GM18870 (cell line): ENCODE results near the gene FAM32A.
A peak's percentile ranks its signal among the peaks of the same experiment; 100 is the strongest.
"Not testable (repeated sequence)": the region's sequence is repeated elsewhere in the genome, so short reads cannot be mapped to it uniquely, and the experiment has no call there.

Source experiments
- ATAC-seq: cut with Tn5 transposase; IDR thresholded peaks from one replicate; pipeline ENCODE4 v1.9.1; 2021; ENCODE audit warnings: moderate library complexity; ENCODE audit not compliant: unreplicated experiment

Gene FAM32A

GRCh38 chr19:16161840-16162239 is 23.4 kb upstream of the FAM32A start:
- no peak for ATAC-seq

GRCh38 chr19:16164222-16164890 is 20.9 kb upstream of the FAM32A start:
- ATAC-seq = no peak

- no peak for ATAC-seq
Observed at GRCh38 chr19:16166417-16166816, 18.8 kb upstream of the FAM32A start.

GRCh38 chr19:16167055-16167454 is 18.2 kb upstream of the FAM32A start:
- no peak for ATAC-seq

- no peak for ATAC-seq
Observed at GRCh38 chr19:16168465-16169081, 16.6 kb upstream of the FAM32A start.

- no peak for ATAC-seq
Observed at GRCh38 chr19:16170134-16170533, 15.1 kb upstream of the FAM32A start.

GRCh38 chr19:16175954-16176353 is 9.3 kb upstream of the FAM32A start:
- ATAC-seq = no peak

- ATAC-seq = not testable (repeated sequence)
Observed at GRCh38 chr19:16178866-16179265, 6.3 kb upstream of the FAM32A start.

GRCh38 chr19:16180611-16181010 is 4.6 kb upstream of the FAM32A start:
- ATAC-seq = no peak

- no peak for ATAC-seq
Observed at GRCh38 chr19:16184665-16185122, 516 bp upstream of the FAM32A start.

GRCh38 chr19:16185768-16186123 is 536 bp downstream of the FAM32A start:
- no peak for ATAC-seq

- ATAC-seq = no peak
Observed at GRCh38 chr19:16188521-16188920, 3.3 kb downstream of the FAM32A start.

- ATAC-seq = no peak
Observed at GRCh38 chr19:16190198-16190597, 5.0 kb downstream of the FAM32A start.

GRCh38 chr19:16190736-16191135 is 5.5 kb downstream of the FAM32A start:
- no peak for ATAC-seq

- no peak for ATAC-seq
Observed at GRCh38 chr19:16191216-16191908, 6.2 kb downstream of the FAM32A start.

GRCh38 chr19:16193466-16193865 is 8.3 kb downstream of the FAM32A start:
- ATAC-seq = no peak

- no peak for ATAC-seq
Observed at GRCh38 chr19:16197188-16197621, 12.0 kb downstream of the FAM32A start.

GRCh38 chr19:16197622-16198369 is 12.6 kb downstream of the FAM32A start, which contains the start of gene AP1M1:
AP1M1 (plus strand) TSS chr19:16197911; CDS start chr19:16198027, 116 bp downstream.
- peak; percentile 90 for ATAC-seq

GRCh38 chr19:16198370-16198651 is 13.1 kb downstream of the FAM32A start:
- no peak for ATAC-seq

- no peak for ATAC-seq
Observed at GRCh38 chr19:16199275-16199932, 14.2 kb downstream of the FAM32A start.
